LNCaP clone FGC (cell line): Measurements from ENCODE around the gene PDCD2L.

Experiments
- DNase-seq: peaks from one replicate; pipeline ENCODE4 v3.0.0-alpha.2; 2011; ENCODE audit warnings: low read depth
- H3K4me3 ChIP-seq: 2 replicates; pipeline ENCODE4 v1.5.1; 2011; ENCODE audit warnings: mild to moderate bottlenecking, low read depth, low read length, control low read depth
- CTCF ChIP-seq: IDR thresholded peaks from 2 replicates; pipeline ENCODE4 v1.5.1; 2012; ENCODE audit warnings: mild to moderate bottlenecking; ENCODE audit not compliant: control insufficient read depth, insufficient read depth; ENCODE audit errors: extremely low read depth

The PDCD2L gene

GRCh38 chr19:34404109-34404909 is at the start of gene PDCD2L:
Gene PDCD2L (plus strand): TSS chr19:34404399. CDS start chr19:34404431, 32 bp downstream.
- no peak for TF ChIP-seq CTCF
- H3K4me3 ChIP-seq: peak within 1 kb of the TSS; percentile 93

DNA sequence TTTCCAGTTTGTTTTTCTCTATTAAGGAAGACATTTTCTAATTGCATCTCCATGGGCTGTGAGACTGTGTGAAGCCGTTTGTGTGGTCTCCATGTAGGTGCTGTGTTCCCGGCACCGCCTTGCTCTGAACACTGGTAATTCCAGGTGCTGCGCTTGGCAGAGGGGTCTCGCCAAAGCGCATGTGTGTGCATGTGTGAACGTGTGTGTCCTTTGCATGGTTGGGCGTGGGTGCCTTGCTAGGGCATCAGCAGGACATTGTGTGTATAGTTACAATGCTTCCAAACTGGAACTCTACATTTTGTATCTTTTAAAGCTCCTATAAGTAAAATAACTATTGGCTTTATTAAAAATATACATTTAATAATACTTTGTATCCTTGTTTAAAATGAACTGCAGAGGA is 49.0 kb upstream of the PDCD2L start:
- H3K4me3 ChIP-seq: no peak overlapping the region
- TF ChIP-seq CTCF: no peak
- DNase-seq: no peak

More at GRCh38 chr19:34404109-34404909, at the start of gene PDCD2L:
- peak; percentile 70 for DNase-seq

GRCh38 chr19:34356875-34357274 is 47.3 kb upstream of the PDCD2L start:
- no peak for TF ChIP-seq CTCF
- H3K4me3 ChIP-seq: no peak overlapping the region
- DNase-seq: no peak

DNA sequence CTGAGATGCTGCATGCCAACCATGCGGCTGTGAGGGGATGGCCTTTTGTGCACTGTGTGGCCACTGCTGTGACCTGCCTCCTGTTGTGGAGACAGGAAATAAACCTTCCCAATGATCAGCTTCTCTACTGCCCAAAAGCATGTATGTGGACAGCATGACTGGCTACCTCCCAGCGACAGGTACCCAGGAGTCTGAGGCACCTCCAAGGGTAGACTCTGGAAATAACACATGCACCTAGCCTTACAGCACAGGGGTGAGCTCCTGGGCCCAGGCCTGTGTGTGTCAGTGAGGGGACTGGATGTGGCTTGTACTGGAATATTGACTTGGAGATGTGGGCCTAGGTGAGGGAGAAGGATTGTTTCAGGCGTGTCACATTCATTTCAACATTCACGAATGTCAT is 46.8 kb upstream of the PDCD2L start:
- TF ChIP-seq CTCF: no peak
- no peak for DNase-seq
- H3K4me3 ChIP-seq: no peak overlapping the region

GRCh38 chr19:34359140-34359953 is 44.9 kb upstream of the PDCD2L start:
- DNase-seq: peak; percentile 96
- TF ChIP-seq CTCF: peak; percentile 67

GRCh38 chr19:34359954-34360315 is 44.3 kb upstream of the PDCD2L start:
- H3K4me3 ChIP-seq: peak overlapping the region; percentile 50
- no peak for TF ChIP-seq CTCF
- DNase-seq: no peak

More at GRCh38 chr19:34359140-34359953, 44.9 kb upstream of the PDCD2L start:
- H3K4me3 ChIP-seq: peak overlapping the region; percentile 50
